Measurements from ENCODE around the gene SUPT3H. TPM values are rescaled to one million over a fixed set of nuclear protein-coding genes. Genes with fewer than 3 reads are reported as not detected.
A peak's percentile ranks its signal among the peaks of the same experiment; 100 is the strongest.
"Not testable (repeated sequence)": the region's sequence is repeated elsewhere in the genome, so short reads cannot be mapped to it uniquely, and the experiment has no call there.

SUPT3H gene
- total RNA-seq, 2 donors from 2014 or later: 18.5 to 19.4 TPM

GRCh38 chr6:45062659-45063058, 315.1 kb downstream of the SUPT3H start:
- not testable (repeated sequence) for H3K27me3 Mint-ChIP-seq (ENCODE audit: low read depth); H3K4me1 Mint-ChIP-seq (ENCODE audit: low read depth); H3K9me3 Mint-ChIP-seq; H3K27ac Mint-ChIP-seq; ATAC-seq (replicated peaks in 1 of 2); H3K36me3 Mint-ChIP-seq (ENCODE audit: insufficient read depth in 2 of 2); H3K4me3 Mint-ChIP-seq; DNase-seq

- H3K4me1 Mint-ChIP-seq (ENCODE audit: low read depth): peaks cover 5% of the 10 kb centered on the region
- H3K4me3 Mint-ChIP-seq: no peak overlapping the region
- H3K27ac Mint-ChIP-seq: no peak overlapping the region
- H3K27me3 Mint-ChIP-seq (ENCODE audit: low read depth): no peaks in the 10 kb centered on the region
- DNase-seq: no peak
- ATAC-seq (replicated peaks in 1 of 2): no peak
- H3K36me3 Mint-ChIP-seq (ENCODE audit: insufficient read depth in 2 of 2): peaks cover 8 to 10% of the 10 kb centered on the region in 2 donors
- peaks cover 4 to 9% of the 10 kb centered on the region in 2 donors for H3K9me3 Mint-ChIP-seq
These were observed 320.0 kb downstream of the SUPT3H start for GRCh38 chr6:45057711-45058110.

- H3K4me3 Mint-ChIP-seq: no peak overlapping the region
- H3K27ac Mint-ChIP-seq: no peak overlapping the region
- peaks cover 8% of the 10 kb centered on the region for H3K4me1 Mint-ChIP-seq (ENCODE audit: low read depth)
- peaks cover 2 to 3% of the 10 kb centered on the region in 2 donors for H3K36me3 Mint-ChIP-seq (ENCODE audit: insufficient read depth in 2 of 2)
- H3K27me3 Mint-ChIP-seq (ENCODE audit: low read depth): no peaks in the 10 kb centered on the region
- H3K9me3 Mint-ChIP-seq: peaks cover under 1 to 3% of the 10 kb centered on the region in 2 donors
- ATAC-seq (replicated peaks in 1 of 2): no peak
- no peak for DNase-seq
These were observed 323.1 kb downstream of the SUPT3H start for GRCh38 chr6:45054610-45055009.

- peaks cover 24% of the 10 kb centered on the region for H3K4me1 Mint-ChIP-seq (ENCODE audit: low read depth)
- H3K27me3 Mint-ChIP-seq (ENCODE audit: low read depth): no peaks in the 10 kb centered on the region
- peaks cover 2 to 4% of the 10 kb centered on the region in 2 donors for H3K9me3 Mint-ChIP-seq
- peaks cover 0 to 2% of the 10 kb centered on the region in 2 donors for H3K36me3 Mint-ChIP-seq (ENCODE audit: insufficient read depth in 2 of 2)
- no peak for ATAC-seq (replicated peaks in 1 of 2)
- no peak overlapping the region for H3K27ac Mint-ChIP-seq
- DNase-seq: no peak
- H3K4me3 Mint-ChIP-seq: no peak overlapping the region
These were observed 325.4 kb downstream of the SUPT3H start for GRCh38 chr6:45052325-45052724.

GRCh38 chr6:45049188-45049843, 328.4 kb downstream of the SUPT3H start:
- peak overlapping the region; percentile 58 for H3K27ac Mint-ChIP-seq
- H3K27me3 Mint-ChIP-seq (ENCODE audit: low read depth): no peaks in the 10 kb centered on the region
- peaks cover 25% of the 10 kb centered on the region for H3K4me1 Mint-ChIP-seq (ENCODE audit: low read depth)
- peak overlapping the region in 1 of 2 donors; percentile 21 for H3K4me3 Mint-ChIP-seq
- DNase-seq: no peak
- peaks cover 2 to 4% of the 10 kb centered on the region in 2 donors for H3K9me3 Mint-ChIP-seq
- peaks cover 1 to 2% of the 10 kb centered on the region in 2 donors for H3K36me3 Mint-ChIP-seq (ENCODE audit: insufficient read depth in 2 of 2)
- peak in 1 of 2 donors; percentile 52 for ATAC-seq (replicated peaks in 1 of 2)

GRCh38 chr6:45047573-45047972, 330.2 kb downstream of the SUPT3H start:
- DNase-seq: no peak

GRCh38 chr6:45045253-45045601, 332.5 kb downstream of the SUPT3H start:
- DNase-seq (no peak), ATAC-seq (replicated peaks in 1 of 2) (no peak)
- Mint-ChIP-seq H3K9me3 (peaks cover 2 to 4% of the 10 kb centered on the region in 2 donors), H3K27me3 (ENCODE audit: low read depth) (no peaks in the 10 kb centered on the region), H3K4me1 (ENCODE audit: low read depth) (peaks cover 26% of the 10 kb centered on the region), H3K27ac (peak overlapping the region; percentile 5), H3K36me3 (ENCODE audit: insufficient read depth in 2 of 2) (peaks cover 1 to 2% of the 10 kb centered on the region in 2 donors), H3K4me3 (no peak overlapping the region)

More at GRCh38 chr6:45047573-45047972, 330.2 kb downstream of the SUPT3H start:
- Mint-ChIP-seq H3K4me1 (ENCODE audit: low read depth) (peaks cover 26% of the 10 kb centered on the region), H3K9me3 (peaks cover 2 to 4% of the 10 kb centered on the region in 2 donors), H3K27ac (no peak overlapping the region), H3K36me3 (ENCODE audit: insufficient read depth in 2 of 2) (peaks cover 1 to 2% of the 10 kb centered on the region in 2 donors), H3K27me3 (ENCODE audit: low read depth) (no peaks in the 10 kb centered on the region), H3K4me3 (no peak overlapping the region)
- ATAC-seq (replicated peaks in 1 of 2): no peak

GRCh38 chr6:45044510-45045252, 333.1 kb downstream of the SUPT3H start:
- no peak overlapping the region for H3K27ac Mint-ChIP-seq
- DNase-seq (no peak), ATAC-seq (replicated peaks in 1 of 2) (no peak)
- no peak overlapping the region for H3K4me3 Mint-ChIP-seq
- H3K4me1 Mint-ChIP-seq (ENCODE audit: low read depth): peaks cover 23% of the 10 kb centered on the region
- H3K36me3 Mint-ChIP-seq (ENCODE audit: insufficient read depth in 2 of 2): peaks cover 1 to 2% of the 10 kb centered on the region in 2 donors
- H3K9me3 Mint-ChIP-seq: peaks cover 2 to 4% of the 10 kb centered on the region in 2 donors
- H3K27me3 Mint-ChIP-seq (ENCODE audit: low read depth): no peaks in the 10 kb centered on the region

GRCh38 chr6:45044086-45044485, 333.6 kb downstream of the SUPT3H start:
- Mint-ChIP-seq H3K27me3 (ENCODE audit: low read depth) (no peaks in the 10 kb centered on the region), H3K4me3 (no peak overlapping the region), H3K4me1 (ENCODE audit: low read depth) (peaks cover 18% of the 10 kb centered on the region), H3K27ac (no peak overlapping the region), H3K9me3 (peaks cover 2 to 3% of the 10 kb centered on the region in 2 donors), H3K36me3 (ENCODE audit: insufficient read depth in 2 of 2) (peaks cover under 1 to 1% of the 10 kb centered on the region in 2 donors)
- ATAC-seq (replicated peaks in 1 of 2) (no peak), DNase-seq (no peak)

GRCh38 chr6:45042673-45043072, 335.1 kb downstream of the SUPT3H start:
- not testable (repeated sequence) for H3K9me3 Mint-ChIP-seq; H3K27me3 Mint-ChIP-seq (ENCODE audit: low read depth); H3K27ac Mint-ChIP-seq; H3K36me3 Mint-ChIP-seq (ENCODE audit: insufficient read depth in 2 of 2); DNase-seq; H3K4me1 Mint-ChIP-seq (ENCODE audit: low read depth); ATAC-seq (replicated peaks in 1 of 2); H3K4me3 Mint-ChIP-seq

- Mint-ChIP-seq H3K9me3 (peaks cover 0 to 4% of the 10 kb centered on the region in 2 donors), H3K4me3 (no peak overlapping the region), H3K36me3 (ENCODE audit: insufficient read depth in 2 of 2) (peaks cover 0 to 4% of the 10 kb centered on the region in 2 donors), H3K27me3 (ENCODE audit: low read depth) (no peaks in the 10 kb centered on the region), H3K27ac (no peak overlapping the region), H3K4me1 (ENCODE audit: low read depth) (no peaks in the 10 kb centered on the region)
- no peak for ATAC-seq (replicated peaks in 1 of 2)
- no peak for DNase-seq
These were observed 339.5 kb downstream of the SUPT3H start for GRCh38 chr6:45038226-45038625.

GRCh38 chr6:45036103-45036502, 341.6 kb downstream of the SUPT3H start:
- H3K4me3 Mint-ChIP-seq: no peak overlapping the region
- DNase-seq (no peak), ATAC-seq (replicated peaks in 1 of 2) (no peak)
- peaks cover 0 to 4% of the 10 kb centered on the region in 2 donors for H3K36me3 Mint-ChIP-seq (ENCODE audit: insufficient read depth in 2 of 2)
- H3K27me3 Mint-ChIP-seq (ENCODE audit: low read depth): no peaks in the 10 kb centered on the region
- peaks cover 0 to 4% of the 10 kb centered on the region in 2 donors for H3K9me3 Mint-ChIP-seq
- H3K4me1 Mint-ChIP-seq (ENCODE audit: low read depth): no peaks in the 10 kb centered on the region
- H3K27ac Mint-ChIP-seq: no peak overlapping the region

GRCh38 chr6:45032426-45032825, 345.3 kb downstream of the SUPT3H start:
- no peak for ATAC-seq (replicated peaks in 1 of 2)
- no peaks in the 10 kb centered on the region for H3K4me1 Mint-ChIP-seq (ENCODE audit: low read depth)
- peaks cover 4% of the 10 kb centered on the region in 2 donors for H3K9me3 Mint-ChIP-seq
- no peak for DNase-seq
- no peaks in the 10 kb centered on the region for H3K27me3 Mint-ChIP-seq (ENCODE audit: low read depth)
- H3K27ac Mint-ChIP-seq: no peak overlapping the region
- no peak overlapping the region for H3K4me3 Mint-ChIP-seq
- peaks cover 3 to 8% of the 10 kb centered on the region in 2 donors for H3K36me3 Mint-ChIP-seq (ENCODE audit: insufficient read depth in 2 of 2)
